Hepatocyte (in vitro differentiated cells): ENCODE results near the gene HSPH1. TPM values are rescaled to one million over a fixed set of nuclear protein-coding genes. Genes with fewer than 3 reads are reported as not detected.

Experiments
- DNase-seq: peaks from one replicate; pipeline ENCODE4 v3.0.0-alpha.2; 2016; ENCODE audit warnings: low spot score
- H2AFZ ChIP-seq: fragments of 200-600 bp; sonication (generic); 2 replicates; pipeline ENCODE4 v1.6.0; 2016; ENCODE audit warnings: antibody characterized with exemption, mild to moderate bottlenecking
- H3K27ac ChIP-seq: fragments of 200-600 bp; sonication (generic); 2 replicates; pipeline ENCODE4 v1.5.1; 2016; ENCODE audit warnings: mild to moderate bottlenecking
- H3K27me3 ChIP-seq: fragments of 200-600 bp; sonication (generic); 2 replicates; pipeline ENCODE4 v1.6.1; 2016
- H3K36me3 ChIP-seq: fragments of 200-600 bp; sonication (generic); replicated peaks from 2 replicates; pipeline ENCODE4 v1.5.1; 2016; ENCODE audit warnings: low read depth; ENCODE audit not compliant: insufficient read depth
- H3K4me1 ChIP-seq: fragments of 200-600 bp; sonication (generic); 2 replicates; pipeline ENCODE4 v1.5.1; 2016; ENCODE audit warnings: mild to moderate bottlenecking, moderate library complexity; ENCODE audit not compliant: insufficient read depth
- H3K4me2 ChIP-seq: fragments of 200-600 bp; sonication (generic); 2 replicates; pipeline ENCODE4 v1.6.0; 2016
- H3K4me3 ChIP-seq: fragments of 200-600 bp; sonication (generic); 2 replicates; pipeline ENCODE4 v1.5.1; 2016; ENCODE audit warnings: mild to moderate bottlenecking
- H3K79me2 ChIP-seq: fragments of 200-600 bp; sonication (generic); 2 replicates; pipeline ENCODE4 v1.6.0; 2017; ENCODE audit warnings: mild to moderate bottlenecking
- H3K9me2 ChIP-seq: fragments of 200-600 bp; sonication (generic); replicated peaks from 2 replicates; pipeline ENCODE4 v1.6.0; 2017; ENCODE audit warnings: mild to moderate bottlenecking; ENCODE audit not compliant: insufficient read depth
- H3K9me3 ChIP-seq: fragments of 200-600 bp; sonication (generic); 2 replicates; pipeline ENCODE4 v1.5.1; 2016; ENCODE audit warnings: low read depth, mild to moderate bottlenecking
- H4K20me1 ChIP-seq: fragments of 200-600 bp; sonication (generic); 2 replicates; pipeline ENCODE4 v1.6.0; 2016; ENCODE audit warnings: mild to moderate bottlenecking; ENCODE audit not compliant: insufficient read depth, poor library complexity, severe bottlenecking
- EZH2 ChIP-seq: fragments of 200-600 bp; sonication (generic); IDR thresholded peaks from 2 replicates; pipeline ENCODE4 v1.6.1; 2016; ENCODE audit warnings: antibody characterized with exemption, mild to moderate bottlenecking, borderline replicate concordance
- EZH2phosphoT487 ChIP-seq: fragments of 200-600 bp; sonication (generic); IDR thresholded peaks from one replicate; pipeline ENCODE4 v1.6.1; 2018; ENCODE audit warnings: antibody characterized with exemption, mild to moderate bottlenecking, low read depth, moderate library complexity; ENCODE audit not compliant: unreplicated experiment, severe bottlenecking
- WGBS: methylation state at CpG from one replicate; pipeline ENCODE4 v1.1.6; 2016; ENCODE audit warnings: low lambda C conversion rate; ENCODE audit errors: missing lambda C conversion rate; 5-methylcytosine and 5-hydroxymethylcytosine counted together
- polyA plus RNA-seq: library from polyadenylated mRNA; unstranded; fragments of >200 nt; fragmentation: Nextera tagmentation; extraction: Ambion mirVana; gene quantifications from 2 replicates; pipeline ENCODE4 v1.2.1, GENCODE V29; 2016
- total RNA-seq: library from RNA; depleted of rRNA; stranded (reverse); fragments of >200 nt; gene quantifications from 2 replicates; pipeline ENCODE4 v1.2.3, GENCODE V29; 2014
- TF ChIP-seq, protein P1 (sequence below): fragments of 200-600 bp; sonication (generic); IDR thresholded peaks from 2 replicates; pipeline ENCODE4 v1.5.1; 2016; ENCODE audit warnings: antibody characterized with exemption, mild to moderate bottlenecking; ENCODE audit not compliant: poor library complexity

HSPH1 gene
- total and polyA plus RNA-seq, 2 experiments from 2014 or later: 64.1 to 74.2 TPM

DNA sequence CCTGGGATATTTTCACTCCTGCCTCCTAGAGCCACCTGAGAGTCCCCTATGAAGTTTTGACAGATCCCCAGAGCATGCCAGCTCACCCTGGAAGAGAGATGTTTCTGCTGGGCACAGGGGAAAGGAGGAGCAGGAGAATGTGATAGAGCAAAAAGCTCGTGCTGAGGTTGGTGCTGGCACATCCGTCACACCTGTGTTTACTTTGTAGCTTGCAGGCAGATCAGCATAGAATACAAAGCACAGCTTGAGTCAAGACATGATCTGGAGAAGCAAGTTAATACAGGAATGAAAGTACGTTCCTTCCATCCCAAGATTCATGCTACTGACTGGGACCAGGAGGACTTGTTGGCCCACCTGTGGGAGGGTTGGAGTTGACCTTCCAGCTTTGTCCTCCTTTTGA lies 46.1 kb downstream of the HSPH1 start:
- Histone ChIP-seq H3K4me1 (no peaks in the 10 kb centered on the region), H3K4me3 (no peak overlapping the region), H4K20me1 (no peaks in the 10 kb centered on the region), H3K27me3 (no peaks in the 10 kb centered on the region), H3K27ac (peak overlapping the region; percentile 31), H3K36me3 (no peaks in the 10 kb centered on the region), H3K4me2 (no peak overlapping the region), H3K79me2 (no peaks in the 10 kb centered on the region), H3K9me3 (no peaks in the 10 kb centered on the region), H2AFZ (no peak overlapping the region), H3K9me2 (no peaks in the 10 kb centered on the region)
- 48% methylated on average over 3 of the region's 3 CpGs for WGBS
- TF ChIP-seq, protein P1, sequence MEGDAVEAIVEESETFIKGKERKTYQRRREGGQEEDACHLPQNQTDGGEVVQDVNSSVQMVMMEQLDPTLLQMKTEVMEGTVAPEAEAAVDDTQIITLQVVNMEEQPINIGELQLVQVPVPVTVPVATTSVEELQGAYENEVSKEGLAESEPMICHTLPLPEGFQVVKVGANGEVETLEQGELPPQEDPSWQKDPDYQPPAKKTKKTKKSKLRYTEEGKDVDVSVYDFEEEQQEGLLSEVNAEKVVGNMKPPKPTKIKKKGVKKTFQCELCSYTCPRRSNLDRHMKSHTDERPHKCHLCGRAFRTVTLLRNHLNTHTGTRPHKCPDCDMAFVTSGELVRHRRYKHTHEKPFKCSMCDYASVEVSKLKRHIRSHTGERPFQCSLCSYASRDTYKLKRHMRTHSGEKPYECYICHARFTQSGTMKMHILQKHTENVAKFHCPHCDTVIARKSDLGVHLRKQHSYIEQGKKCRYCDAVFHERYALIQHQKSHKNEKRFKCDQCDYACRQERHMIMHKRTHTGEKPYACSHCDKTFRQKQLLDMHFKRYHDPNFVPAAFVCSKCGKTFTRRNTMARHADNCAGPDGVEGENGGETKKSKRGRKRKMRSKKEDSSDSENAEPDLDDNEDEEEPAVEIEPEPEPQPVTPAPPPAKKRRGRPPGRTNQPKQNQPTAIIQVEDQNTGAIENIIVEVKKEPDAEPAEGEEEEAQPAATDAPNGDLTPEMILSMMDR: no peak
- no peak for DNase-seq

DNA sequence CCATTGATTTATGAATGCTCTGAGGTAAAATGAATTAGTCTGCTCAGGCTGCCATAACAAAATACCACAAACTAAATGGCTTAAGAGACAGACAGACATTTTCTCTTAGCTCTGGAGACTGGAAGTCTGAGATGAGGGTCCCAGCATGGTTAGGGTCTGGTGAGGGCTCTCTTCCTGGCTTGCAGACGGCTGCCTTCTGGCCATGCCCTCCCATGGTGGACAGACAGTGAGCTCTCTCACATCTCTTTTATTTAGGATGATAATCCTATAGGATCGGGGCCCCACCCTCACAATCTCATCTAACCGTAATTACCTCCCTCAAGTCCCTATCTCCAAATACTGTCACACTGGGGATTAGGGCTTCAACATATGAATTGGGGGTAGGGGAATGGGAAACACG lies 47.1 kb downstream of the HSPH1 start:
- 91% methylated on average over 4 of the region's 4 CpGs for WGBS
- Histone ChIP-seq H4K20me1 (no peaks in the 10 kb centered on the region), H3K79me2 (no peaks in the 10 kb centered on the region), H2AFZ (no peak overlapping the region), H3K36me3 (no peaks in the 10 kb centered on the region), H3K4me3 (no peak overlapping the region), H3K9me3 (no peaks in the 10 kb centered on the region), H3K4me1 (no peaks in the 10 kb centered on the region), H3K27ac (no peak overlapping the region), H3K9me2 (no peaks in the 10 kb centered on the region), H3K4me2 (no peak overlapping the region), H3K27me3 (no peaks in the 10 kb centered on the region)
- TF ChIP-seq, protein P1: no peak
- no peak for TF ChIP-seq EZH2
- TF ChIP-seq EZH2phosphoT487: no peak
- DNase-seq: no peak

DNA sequence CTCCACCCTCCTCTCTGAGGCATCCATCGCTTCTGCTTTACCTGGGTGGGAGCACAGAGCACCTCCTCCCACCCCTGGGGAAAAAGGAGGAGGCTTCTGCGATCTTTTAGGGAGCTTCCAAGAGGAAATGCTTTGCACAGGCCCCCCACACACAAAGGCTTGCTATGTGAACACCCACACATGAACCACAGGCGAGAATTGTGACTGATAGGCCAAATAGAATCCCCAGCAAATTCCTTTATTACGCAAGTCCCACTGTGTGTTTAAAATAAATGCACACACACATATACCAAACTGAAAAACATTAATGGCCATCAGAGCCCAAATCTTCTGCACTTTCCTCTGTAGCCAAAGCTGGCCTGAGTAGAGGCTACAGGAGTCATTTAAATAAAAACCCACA lies 50.6 kb downstream of the HSPH1 start:
- 87% methylated on average over 4 of the region's 4 CpGs for WGBS
- no peak overlapping the region for H2AFZ ChIP-seq

DNA sequence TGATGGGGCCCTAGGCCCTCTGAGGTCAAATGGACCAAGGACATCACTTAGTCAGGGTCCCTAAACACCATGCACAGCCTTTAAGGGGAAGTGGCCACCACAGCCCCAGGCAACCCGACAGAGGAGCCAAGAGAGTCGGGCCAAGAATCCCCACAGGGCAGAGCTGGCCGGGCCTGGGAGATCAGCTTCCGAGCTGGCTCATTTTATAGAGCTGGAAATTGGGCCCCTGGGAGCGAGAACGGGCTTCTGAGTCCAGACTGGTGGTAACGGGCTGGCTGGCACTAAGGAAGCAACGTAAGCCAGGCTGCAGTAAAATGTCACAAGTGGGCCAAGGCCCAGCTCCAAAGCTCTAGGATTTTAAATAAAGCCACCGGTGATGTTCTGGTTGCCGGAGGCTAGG lies 51.1 kb downstream of the HSPH1 start:
- no peaks in the 10 kb centered on the region for H4K20me1 ChIP-seq
- TF ChIP-seq, protein P1: no peak
- TF ChIP-seq EZH2: no peak
- TF ChIP-seq EZH2phosphoT487: no peak
- no peaks in the 10 kb centered on the region for H3K9me3 ChIP-seq
- no peak overlapping the region for H3K4me3 ChIP-seq
- H3K27me3 ChIP-seq: no peaks in the 10 kb centered on the region
- no peaks in the 10 kb centered on the region for H3K79me2 ChIP-seq
- no peak overlapping the region for H3K27ac ChIP-seq
- H3K9me2 ChIP-seq: no peaks in the 10 kb centered on the region
- no peak overlapping the region for H2AFZ ChIP-seq
- no peaks in the 10 kb centered on the region for H3K4me1 ChIP-seq
- H3K36me3 ChIP-seq: no peaks in the 10 kb centered on the region
- WGBS: 85% methylated on average over 10 of the region's 10 CpGs
- H3K4me2 ChIP-seq: no peak overlapping the region
- DNase-seq: no peak

More for the DNA sequence above, 50.6 kb downstream of the HSPH1 start:
- no peak overlapping the region for H3K27ac ChIP-seq
- H3K36me3 ChIP-seq: no peaks in the 10 kb centered on the region
- H3K9me2 ChIP-seq: no peaks in the 10 kb centered on the region
- no peak overlapping the region for H3K4me2 ChIP-seq
- no peak for DNase-seq
- H3K79me2 ChIP-seq: no peaks in the 10 kb centered on the region
- H3K4me1 ChIP-seq: no peaks in the 10 kb centered on the region
- H3K27me3 ChIP-seq: no peaks in the 10 kb centered on the region
- TF ChIP-seq EZH2: no peak
- TF ChIP-seq, protein P1: no peak
- H3K4me3 ChIP-seq: no peak overlapping the region
- H3K9me3 ChIP-seq: no peaks in the 10 kb centered on the region
- no peaks in the 10 kb centered on the region for H4K20me1 ChIP-seq
